H1 (cell line): ENCODE data around the gene FGD5. TPM values are rescaled to one million over a fixed set of nuclear protein-coding genes. Genes with fewer than 3 reads are reported as not detected.

Experiments
- RNF2 ChIP-seq: fragments of 200-900, 300-1000 bp; sonication (generic); IDR thresholded peaks from 2 replicates; pipeline ENCODE4 v1.7.1; 2016; ENCODE audit warnings: borderline replicate concordance, low read depth, mild to moderate bottlenecking, antibody characterized with exemption, low read length; ENCODE audit not compliant: poor library complexity, severe bottlenecking; ENCODE audit errors: missing control alignments
- TAF1 ChIP-seq: IDR thresholded peaks from 2 replicates; pipeline ENCODE4 v1.6.1; 2011; ENCODE audit warnings: mild to moderate bottlenecking, low read depth, low read length
- TBP ChIP-seq: IDR thresholded peaks from 2 replicates; pipeline ENCODE4 v1.6.1; 2011; ENCODE audit warnings: low read depth, low read length, improper control_type of control experiment
- polyA plus RNA-seq, 7 experiments: library from polyadenylated mRNA; depleted of rRNA in 3 of 7; stranded (reverse) in 5 of 7; unstranded in 2 of 7; fragments of >200 nt in 5 of 7; fragments of 200-250 nt in 2 of 7; gene quantifications; 1 replicate in 5 of 7; 2 replicates in 1 of 7; 4 replicates in 1 of 7; pipeline versions ENCODE4 v1.2.1 to v1.2.3, GENCODE V29; 2011 to 2013; ENCODE audit warnings: missing spikeins in 2 of 7, mixed read lengths in 2 of 7
- total RNA-seq: library from RNA; stranded (reverse); fragmentation: NEBNext Ultra II Directional; extraction: Animal tissue kit (Norgen Biotek cat#: 25700); gene quantifications from 2 replicates; pipeline ENCODE4 v1.2.1, GENCODE V29; 2021

The FGD5 gene
- total and polyA plus RNA-seq, 2 of the 8 experiments (the other 6 are each of a cell fraction or from before 2014, with no cell fraction given) = 4.7 to 14.3 TPM

DNA sequence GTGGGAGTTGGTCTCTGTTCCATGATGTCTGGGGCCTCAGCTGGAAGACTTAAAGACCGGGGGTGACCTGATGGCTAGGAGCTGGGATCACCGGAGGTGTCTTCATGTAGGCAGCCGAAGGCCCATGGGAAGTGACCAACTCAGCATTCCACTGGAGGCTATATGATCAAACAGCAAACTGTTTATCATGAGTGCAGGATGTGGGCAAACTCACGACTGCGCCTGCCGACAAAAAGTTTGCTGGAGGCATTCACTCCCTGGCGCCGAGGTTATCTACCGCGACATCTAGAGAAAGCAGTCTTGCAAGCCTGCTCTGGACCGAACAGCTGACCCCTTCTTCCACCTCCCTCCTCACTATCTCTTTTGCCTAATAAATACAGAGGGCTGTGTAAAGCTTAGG is 65.9 kb downstream of the FGD5 start (continued):
- no peak for TF ChIP-seq RNF2
- TF ChIP-seq TAF1 = no peak
- no peak for TF ChIP-seq TBP
